Muscle layer of duodenum (tissue), 2 donors: ENCODE results near the gene FAM184B.
A peak's percentile ranks its signal among the peaks of the same experiment; 100 is the strongest.

Experiments used
- H3K27ac ChIP-seq: one replicate; pipeline ENCODE4 v1.7.0; 2013; ENCODE audit warnings: mild to moderate bottlenecking, low read length
- H3K27me3 ChIP-seq: one replicate; pipeline ENCODE4 v1.7.0; 2013; ENCODE audit warnings: low read depth, mild to moderate bottlenecking, control low read depth, low read length
- H3K36me3 ChIP-seq, 2 donors: one replicate each; pipeline ENCODE4 v1.7.0; 2013; ENCODE audit warnings: low read length in 2 of 2, control low read depth in 1 of 2, mild to moderate bottlenecking in 1 of 2; ENCODE audit not compliant: insufficient read depth in 2 of 2, control insufficient read depth in 1 of 2
- H3K4me1 ChIP-seq, 2 donors: one replicate each; pipeline ENCODE4 v1.7.0; 2013; ENCODE audit warnings: low read length in 2 of 2, mild to moderate bottlenecking in 2 of 2, control low read depth in 1 of 2, moderate library complexity in 1 of 2; ENCODE audit not compliant: insufficient read depth in 2 of 2, control insufficient read depth in 1 of 2
- H3K4me3 ChIP-seq, 2 donors: one replicate each; pipeline ENCODE4 v1.7.0; 2013; ENCODE audit warnings: low read length in 2 of 2, low read depth in 1 of 2, mild to moderate bottlenecking in 1 of 2
- H3K9me3 ChIP-seq, 2 donors: one replicate each; pipeline ENCODE4 v1.7.0; 2013; ENCODE audit warnings: low read length in 2 of 2, control low read depth in 1 of 2, mild to moderate bottlenecking in 1 of 2; ENCODE audit not compliant: control insufficient read depth in 1 of 2
- donor health status: healthy.

The FAM184B gene

GRCh38 chr4:17807446-17807845, 26.0 kb upstream of the FAM184B start:
- Histone ChIP-seq H3K4me3 (peak overlapping the region; percentile 35 to 96), H3K36me3 (peaks cover 16 to 28% of the 10 kb centered on the region in 2 donors), H3K27me3 (no peaks in the 10 kb centered on the region), H3K4me1 (peaks cover 18 to 36% of the 10 kb centered on the region in 2 donors), H3K9me3 (no peaks in the 10 kb centered on the region), H3K27ac (no peak overlapping the region)

DNA sequence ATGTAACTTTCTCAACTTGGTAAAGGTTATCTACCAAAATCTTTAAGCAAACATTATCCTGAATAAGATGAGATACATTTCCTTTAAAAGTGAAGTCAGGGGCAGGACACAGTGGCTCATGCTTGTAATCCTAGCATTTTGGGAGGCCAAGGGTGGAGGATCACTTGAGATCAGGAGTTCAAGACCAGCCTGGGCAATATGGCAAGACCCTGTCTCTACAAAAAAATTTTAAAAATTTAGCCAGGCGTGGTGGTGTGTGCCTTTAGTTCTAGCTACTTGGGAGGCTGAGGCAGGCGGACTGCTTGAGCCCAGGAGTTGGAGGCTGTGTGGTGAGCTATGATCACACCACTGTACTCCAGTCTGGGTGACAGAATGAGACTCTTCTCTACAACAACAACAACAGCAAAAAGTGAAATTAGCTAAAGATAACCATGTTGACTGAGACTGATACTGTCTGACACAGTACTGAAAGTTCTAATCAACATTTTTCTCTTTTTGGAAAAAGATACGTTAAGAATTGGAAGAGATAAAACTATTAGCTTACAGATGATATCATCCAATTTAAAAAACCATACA, 24.2 kb upstream of the FAM184B start:
- Histone ChIP-seq H3K36me3 (peaks cover 16 to 32% of the 10 kb centered on the region in 2 donors), H3K27ac (no peak overlapping the region), H3K27me3 (no peaks in the 10 kb centered on the region), H3K9me3 (no peaks in the 10 kb centered on the region), H3K4me1 (peaks cover 18 to 32% of the 10 kb centered on the region in 2 donors), H3K4me3 (no peak overlapping the region)

GRCh38 chr4:17797808-17798207, 16.4 kb upstream of the FAM184B start:
- Histone ChIP-seq H3K27me3 (no peaks in the 10 kb centered on the region), H3K27ac (no peak overlapping the region), H3K4me3 (no peak overlapping the region), H3K9me3 (no peaks in the 10 kb centered on the region), H3K4me1 (no peaks in the 10 kb centered on the region), H3K36me3 (peaks cover 3 to 12% of the 10 kb centered on the region in 2 donors)

- no peak overlapping the region for H3K27ac ChIP-seq
- H3K36me3 ChIP-seq: peaks cover 3 to 4% of the 10 kb centered on the region in 2 donors
- H3K4me1 ChIP-seq: no peaks in the 10 kb centered on the region
Measured at GRCh38 chr4:17794730-17795129, 13.3 kb upstream of the FAM184B start.

DNA sequence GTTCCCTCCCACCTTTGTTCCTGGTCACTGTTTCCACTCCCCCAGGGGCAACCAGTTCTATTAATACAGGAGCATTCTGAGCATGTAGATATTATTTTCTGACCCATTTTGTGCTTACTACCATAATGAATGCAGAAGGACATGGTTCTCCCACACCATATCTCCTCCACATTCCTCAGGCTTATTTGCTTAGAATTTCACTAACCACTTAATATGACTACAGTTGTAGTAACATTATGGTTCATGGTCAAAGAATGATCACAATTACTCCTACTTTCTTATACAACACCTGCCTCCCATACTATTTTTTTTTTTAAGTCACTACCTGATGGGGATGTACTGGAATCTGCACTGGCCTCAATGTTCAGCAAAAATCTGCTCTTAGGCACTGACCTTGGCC, 7.5 kb upstream of the FAM184B start:
- Histone ChIP-seq H3K4me3 (no peak overlapping the region), H3K27me3 (no peaks in the 10 kb centered on the region), H3K9me3 (no peaks in the 10 kb centered on the region), H3K4me1 (no peaks in the 10 kb centered on the region), H3K36me3 (peaks cover under 1 to 3% of the 10 kb centered on the region in 2 donors), H3K27ac (no peak overlapping the region)

More at GRCh38 chr4:17794730-17795129, 13.3 kb upstream of the FAM184B start:
- no peaks in the 10 kb centered on the region for H3K27me3 ChIP-seq
- no peaks in the 10 kb centered on the region for H3K9me3 ChIP-seq
- no peak overlapping the region for H3K4me3 ChIP-seq

GRCh38 chr4:17787315-17787714, 5.9 kb upstream of the FAM184B start:
- Histone ChIP-seq H3K4me1 (no peaks in the 10 kb centered on the region), H3K27ac (no peak overlapping the region), H3K27me3 (no peaks in the 10 kb centered on the region), H3K4me3 (no peak overlapping the region), H3K9me3 (no peaks in the 10 kb centered on the region), H3K36me3 (no peaks in the 10 kb centered on the region)

- H3K27ac ChIP-seq: no peak overlapping the region
- peaks cover 4% of the 10 kb centered on the region for H3K27me3 ChIP-seq
- no peaks in the 10 kb centered on the region for H3K9me3 ChIP-seq
- peaks cover 0 to 7% of the 10 kb centered on the region in 2 donors for H3K4me1 ChIP-seq
- H3K4me3 ChIP-seq: no peak overlapping the region
- H3K36me3 ChIP-seq: no peaks in the 10 kb centered on the region
Measured at GRCh38 chr4:17786567-17786966, 5.1 kb upstream of the FAM184B start.

GRCh38 chr4:17785858-17786257, 4.4 kb upstream of the FAM184B start:
- Histone ChIP-seq H3K36me3 (no peaks in the 10 kb centered on the region), H3K4me1 (peaks cover 0 to 12% of the 10 kb centered on the region in 2 donors), H3K27ac (no peak overlapping the region), H3K4me3 (no peak overlapping the region), H3K27me3 (peaks cover 5% of the 10 kb centered on the region), H3K9me3 (no peaks in the 10 kb centered on the region)

- Histone ChIP-seq H3K27ac (no peak overlapping the region), H3K4me1 (peaks cover 0 to 21% of the 10 kb centered on the region in 2 donors), H3K4me3 (peak overlapping the region; percentile 52 to 78)
Measured at GRCh38 chr4:17780501-17781299, 721 bp downstream of the FAM184B start.

GRCh38 chr4:17778431-17778830, 3.0 kb downstream of the FAM184B start:
- H3K36me3 ChIP-seq: no peaks in the 10 kb centered on the region
- H3K27ac ChIP-seq: no peak overlapping the region
- no peaks in the 10 kb centered on the region for H3K9me3 ChIP-seq
- H3K27me3 ChIP-seq: peaks cover 12% of the 10 kb centered on the region
- H3K4me3 ChIP-seq: no peak overlapping the region
- peaks cover 0 to 21% of the 10 kb centered on the region in 2 donors for H3K4me1 ChIP-seq

More at GRCh38 chr4:17780501-17781299, 721 bp downstream of the FAM184B start:
- H3K27me3 ChIP-seq: peaks cover 12% of the 10 kb centered on the region
- no peaks in the 10 kb centered on the region for H3K9me3 ChIP-seq
- H3K36me3 ChIP-seq: no peaks in the 10 kb centered on the region

DNA sequence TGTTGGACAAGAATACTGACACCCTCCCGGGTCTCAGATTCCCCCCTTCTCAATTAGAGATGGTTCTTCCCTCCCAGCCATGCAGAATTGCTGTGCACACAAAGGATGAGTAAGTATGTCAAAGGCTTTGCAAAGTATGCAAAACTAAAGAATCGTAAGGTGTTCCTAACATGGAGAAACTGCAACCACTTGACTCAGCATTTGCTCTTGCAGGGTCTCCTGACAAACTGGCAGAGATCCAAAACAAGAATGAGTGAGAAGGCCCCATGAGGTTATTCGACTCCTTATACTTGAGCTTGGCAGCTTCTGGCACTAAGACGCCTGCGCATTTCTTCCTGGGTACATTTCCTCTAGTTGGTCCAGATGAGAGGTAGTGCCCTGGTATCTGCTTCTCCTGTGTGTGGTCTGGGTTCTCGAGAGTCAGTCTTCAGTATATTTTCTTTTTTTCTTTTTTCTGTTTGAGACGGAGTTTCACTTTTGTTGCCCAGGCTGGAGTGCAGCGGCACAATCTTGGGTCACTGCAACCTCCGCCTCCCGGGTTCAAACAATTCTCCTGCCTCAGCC, 8.2 kb downstream of the FAM184B start:
- no peaks in the 10 kb centered on the region for H3K27me3 ChIP-seq
- H3K27ac ChIP-seq: no peak overlapping the region
- H3K9me3 ChIP-seq: no peaks in the 10 kb centered on the region
- H3K4me3 ChIP-seq: no peak overlapping the region
- no peaks in the 10 kb centered on the region for H3K36me3 ChIP-seq
- H3K4me1 ChIP-seq: no peaks in the 10 kb centered on the region
